NCI-H2107 (cell line): Measurements from ENCODE around the gene SSTR4.

Experiments used
- DNase-seq: peaks from one replicate; lab custom pipeline; 2025; lab: John Stamatoyannopoulos, UW

The SSTR4 gene

DNA sequence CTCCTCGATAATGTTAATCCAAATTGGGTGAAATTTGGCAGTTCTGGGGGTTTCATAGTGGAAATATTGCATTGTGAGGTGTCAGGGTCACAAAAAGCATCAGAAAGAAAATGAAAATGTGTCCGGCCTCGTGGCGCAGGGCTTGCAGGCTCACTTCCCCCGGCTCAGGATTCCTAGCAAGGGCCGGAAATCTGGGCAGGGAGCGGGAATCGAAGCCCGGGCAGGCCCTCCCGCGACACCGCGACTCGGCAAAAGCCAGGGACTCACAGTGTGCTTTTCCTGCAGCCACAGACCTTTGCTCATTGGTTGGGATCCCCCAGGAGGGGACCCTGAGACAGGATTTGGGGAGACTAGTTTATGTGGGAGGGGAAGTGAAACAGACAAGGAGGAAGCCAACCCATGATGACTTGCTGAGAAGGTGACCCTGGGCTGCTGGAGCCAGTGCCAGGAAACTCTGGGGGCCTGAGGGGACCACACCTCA is 51.9 kb downstream of the SSTR4 start:
- no peak for DNase-seq

DNA sequence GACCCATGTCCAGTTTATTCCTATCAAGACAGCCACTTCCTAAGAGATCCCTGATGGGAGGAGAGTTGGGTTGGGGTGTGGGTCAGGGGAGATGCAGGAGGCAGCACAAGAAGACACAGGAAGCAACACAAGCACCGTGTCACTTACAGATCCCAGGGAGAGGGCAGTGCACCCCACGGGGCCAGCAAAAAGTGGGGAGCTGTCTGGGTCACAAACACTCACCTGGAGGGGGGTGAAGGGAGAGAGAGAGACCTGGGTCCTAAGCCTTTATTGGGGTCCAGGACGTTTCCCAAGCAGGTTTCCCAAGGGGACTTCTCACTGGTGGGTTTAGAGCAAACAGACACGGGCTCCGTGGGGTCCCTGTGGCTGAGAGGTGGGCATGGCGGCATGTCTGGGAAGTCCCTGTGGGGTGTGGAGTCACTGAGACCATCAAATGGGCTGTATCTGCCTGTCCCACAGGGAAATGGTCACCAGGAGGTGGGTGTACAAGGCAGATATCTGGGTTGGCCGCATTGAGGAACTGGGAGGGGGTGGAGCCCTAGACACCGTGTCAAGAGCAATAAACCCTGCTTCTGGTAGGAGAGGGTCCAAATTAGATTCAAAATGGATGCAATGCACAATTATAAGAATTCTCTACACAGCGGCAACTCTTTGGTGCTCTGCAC is 52.6 kb downstream of the SSTR4 start:
- no peak for DNase-seq
